Neural cell (in vitro differentiated cells): ENCODE results near the gene NECAB3. TPM values are rescaled to one million over a fixed set of nuclear protein-coding genes. Genes with fewer than 3 reads are reported as not detected.

Experiments used
- H2AFZ ChIP-seq: fragments of 200-600, 300-800 bp; sonication (generic), shearing (Covaris generic); 2 replicates; pipeline ENCODE4 v1.6.0; 2014; ENCODE audit warnings: low read depth, mild to moderate bottlenecking, antibody characterized with exemption, low read length, moderate library complexity
- H3F3A ChIP-seq: fragments of 200-600 bp; shearing (Covaris generic); 2 replicates; pipeline ENCODE4 v1.6.1; 2016; ENCODE audit warnings: mild to moderate bottlenecking, moderate library complexity, mixed read lengths, antibody characterized with exemption, low read length; ENCODE audit not compliant: insufficient read depth, poor library complexity, severe bottlenecking
- H3K27ac ChIP-seq: fragments of 200-600, 300-800 bp; sonication (generic), shearing (Covaris generic); 2 replicates; pipeline ENCODE4 v1.5.1; 2014; ENCODE audit warnings: mild to moderate bottlenecking, low read length, moderate library complexity
- H3K27me3 ChIP-seq: fragments of 300-800, 200-600 bp; sonication (generic), shearing (Covaris generic); 2 replicates; pipeline ENCODE4 v1.6.0; 2014; ENCODE audit warnings: mild to moderate bottlenecking, low read depth, low read length, moderate library complexity; ENCODE audit not compliant: insufficient read depth
- H3K36me3 ChIP-seq: fragments of 300-800, 200-600 bp; sonication (generic), shearing (Covaris generic); 2 replicates; pipeline ENCODE4 v1.5.1; 2014; ENCODE audit warnings: mild to moderate bottlenecking, antibody characterized with exemption, low read length, moderate library complexity; ENCODE audit not compliant: insufficient read depth
- H3K4me2 ChIP-seq: fragments of 300-800, 200-600 bp; sonication (generic), shearing (Covaris generic); 2 replicates; pipeline ENCODE4 v1.6.0; 2014; ENCODE audit warnings: mild to moderate bottlenecking, low read length
- H3K4me3 ChIP-seq: fragments of 300-800, 200-600 bp; sonication (generic), shearing (Covaris generic); 2 replicates; pipeline ENCODE4 v1.5.1; 2014; ENCODE audit warnings: mild to moderate bottlenecking, low read length, moderate library complexity
- H3K79me2 ChIP-seq: fragments of 200-600 bp; shearing (Covaris generic); replicated peaks from 2 replicates; pipeline ENCODE4 v1.6.0; 2014; ENCODE audit warnings: mild to moderate bottlenecking, low read length, moderate library complexity; ENCODE audit not compliant: insufficient read depth
- H3K9ac ChIP-seq: fragments of 300-800, 200-600 bp; sonication (generic), shearing (Covaris generic); 2 replicates; pipeline ENCODE4 v1.6.1; 2016; ENCODE audit warnings: mild to moderate bottlenecking, low read length, mixed read lengths
- H3K9me2 ChIP-seq: fragments of 200-600 bp; shearing (Covaris generic); 2 replicates; pipeline ENCODE4 v1.6.1; 2016; ENCODE audit warnings: mild to moderate bottlenecking, low read length, mixed read lengths; ENCODE audit not compliant: insufficient read depth
- H3K9me3 ChIP-seq: fragments of 200-600, 300-800 bp; sonication (generic), shearing (Covaris generic); 2 replicates; pipeline ENCODE4 v1.6.1; 2016; ENCODE audit warnings: mild to moderate bottlenecking, mixed run types, low read length, moderate library complexity, mixed read lengths
- H4K20me1 ChIP-seq: fragments of 200-600 bp; shearing (Covaris generic); 2 replicates; pipeline ENCODE4 v1.6.1; 2016; ENCODE audit warnings: mild to moderate bottlenecking, mixed run types; ENCODE audit not compliant: insufficient read depth
- CTCF ChIP-seq: fragments of 450-650 bp; IDR thresholded peaks from 2 replicates; pipeline ENCODE4 v1.5.1; 2014; ENCODE audit warnings: antibody characterized with exemption, mild to moderate bottlenecking, moderate library complexity; ENCODE audit not compliant: poor library complexity, severe bottlenecking
- EP300 ChIP-seq: fragments of 450-650 bp; conservative IDR thresholded peaks from 2 replicates; pipeline ENCODE4 v1.6.1; 2014; ENCODE audit warnings: antibody characterized with exemption, mild to moderate bottlenecking, moderate library complexity; ENCODE audit not compliant: poor library complexity, severe bottlenecking
- EZH2 ChIP-seq: fragments of 200-600, 300-800 bp; shearing (Covaris generic), sonication (generic); IDR thresholded peaks from 2 replicates; pipeline ENCODE4 v1.6.1; 2014; ENCODE audit warnings: antibody characterized with exemption, low read length, borderline replicate concordance, mild to moderate bottlenecking; ENCODE audit not compliant: insufficient read depth, poor library complexity, severe bottlenecking
- MXI1 ChIP-seq: fragments of 450-650 bp; conservative IDR thresholded peaks from 2 replicates; pipeline ENCODE4 v1.6.1; 2014; ENCODE audit warnings: antibody characterized with exemption, mild to moderate bottlenecking; ENCODE audit not compliant: poor library complexity, severe bottlenecking
- POLR2AphosphoS5 ChIP-seq: IDR thresholded peaks from 2 replicates; pipeline ENCODE4 v1.6.1; 2012
- RAD21 ChIP-seq: fragments of 450-650 bp; conservative IDR thresholded peaks from 2 replicates; pipeline ENCODE4 v1.6.1; 2014; ENCODE audit warnings: antibody characterized with exemption, mild to moderate bottlenecking, moderate library complexity
- SMC3 ChIP-seq: fragments of 450-650 bp; conservative IDR thresholded peaks from 2 replicates; pipeline ENCODE4 v1.6.1; 2014; ENCODE audit warnings: antibody characterized with exemption, mild to moderate bottlenecking, moderate library complexity; ENCODE audit not compliant: poor library complexity
- TAF1 ChIP-seq: IDR thresholded peaks from 2 replicates; pipeline ENCODE4 v1.6.1; 2012; ENCODE audit warnings: low read depth
- polyA plus RNA-seq: library from polyadenylated mRNA; depleted of rRNA; stranded (reverse); fragments of >200 nt; gene quantifications from 2 replicates; pipeline ENCODE4 v1.2.3, GENCODE V29; 2014
- TF ChIP-seq, protein P1 (sequence below): IDR thresholded peaks from 2 replicates; pipeline ENCODE4 v1.6.1; 2012; ENCODE audit warnings: borderline replicate concordance

NECAB3 gene
- polyA plus RNA-seq, 1 donor from 2014 or later = 21.4 TPM

GRCh38 chr20:33659341-33660034 lies 14.7 kb downstream of the NECAB3 start:
- H3K79me2 ChIP-seq = no peaks in the 10 kb centered on the region
- H3F3A ChIP-seq = no peaks in the 10 kb centered on the region
- TF ChIP-seq RAD21 = no peak
- TF ChIP-seq CTCF = no peak
- TF ChIP-seq MXI1 = no peak
- no peak for TF ChIP-seq TAF1
- TF ChIP-seq, protein P1, sequence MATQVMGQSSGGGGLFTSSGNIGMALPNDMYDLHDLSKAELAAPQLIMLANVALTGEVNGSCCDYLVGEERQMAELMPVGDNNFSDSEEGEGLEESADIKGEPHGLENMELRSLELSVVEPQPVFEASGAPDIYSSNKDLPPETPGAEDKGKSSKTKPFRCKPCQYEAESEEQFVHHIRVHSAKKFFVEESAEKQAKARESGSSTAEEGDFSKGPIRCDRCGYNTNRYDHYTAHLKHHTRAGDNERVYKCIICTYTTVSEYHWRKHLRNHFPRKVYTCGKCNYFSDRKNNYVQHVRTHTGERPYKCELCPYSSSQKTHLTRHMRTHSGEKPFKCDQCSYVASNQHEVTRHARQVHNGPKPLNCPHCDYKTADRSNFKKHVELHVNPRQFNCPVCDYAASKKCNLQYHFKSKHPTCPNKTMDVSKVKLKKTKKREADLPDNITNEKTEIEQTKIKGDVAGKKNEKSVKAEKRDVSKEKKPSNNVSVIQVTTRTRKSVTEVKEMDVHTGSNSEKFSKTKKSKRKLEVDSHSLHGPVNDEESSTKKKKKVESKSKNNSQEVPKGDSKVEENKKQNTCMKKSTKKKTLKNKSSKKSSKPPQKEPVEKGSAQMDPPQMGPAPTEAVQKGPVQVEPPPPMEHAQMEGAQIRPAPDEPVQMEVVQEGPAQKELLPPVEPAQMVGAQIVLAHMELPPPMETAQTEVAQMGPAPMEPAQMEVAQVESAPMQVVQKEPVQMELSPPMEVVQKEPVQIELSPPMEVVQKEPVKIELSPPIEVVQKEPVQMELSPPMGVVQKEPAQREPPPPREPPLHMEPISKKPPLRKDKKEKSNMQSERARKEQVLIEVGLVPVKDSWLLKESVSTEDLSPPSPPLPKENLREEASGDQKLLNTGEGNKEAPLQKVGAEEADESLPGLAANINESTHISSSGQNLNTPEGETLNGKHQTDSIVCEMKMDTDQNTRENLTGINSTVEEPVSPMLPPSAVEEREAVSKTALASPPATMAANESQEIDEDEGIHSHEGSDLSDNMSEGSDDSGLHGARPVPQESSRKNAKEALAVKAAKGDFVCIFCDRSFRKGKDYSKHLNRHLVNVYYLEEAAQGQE = no peak
- no peak for TF ChIP-seq POLR2AphosphoS5
- TF ChIP-seq EP300 = no peak
- no peak for TF ChIP-seq SMC3
- no peak for TF ChIP-seq EZH2
- no peak overlapping the region for H2AFZ ChIP-seq
- H3K4me2 ChIP-seq = no peak overlapping the region
- H3K27ac ChIP-seq = no peak overlapping the region
- no peaks in the 10 kb centered on the region for H3K9me2 ChIP-seq
- H3K36me3 ChIP-seq = no peaks in the 10 kb centered on the region
- H3K9ac ChIP-seq = no peak overlapping the region
- no peaks in the 10 kb centered on the region for H4K20me1 ChIP-seq
- H3K27me3 ChIP-seq = no peaks in the 10 kb centered on the region
- no peaks in the 10 kb centered on the region for H3K9me3 ChIP-seq
- H3K4me3 ChIP-seq = no peak overlapping the region

- Histone ChIP-seq H3K9me3 (no peaks in the 10 kb centered on the region), H3F3A (no peaks in the 10 kb centered on the region), H3K79me2 (no peaks in the 10 kb centered on the region), H2AFZ (no peak overlapping the region), H3K9ac (no peak overlapping the region), H4K20me1 (no peaks in the 10 kb centered on the region), H3K4me3 (no peak overlapping the region), H3K9me2 (no peaks in the 10 kb centered on the region), H3K4me2 (no peak overlapping the region), H3K27me3 (no peaks in the 10 kb centered on the region), H3K36me3 (no peaks in the 10 kb centered on the region), H3K27ac (no peak overlapping the region)
- TF ChIP-seq EZH2 = no peak
- TF ChIP-seq, protein P1 = no peak
- TF ChIP-seq MXI1 = no peak
- TF ChIP-seq CTCF = no peak
- no peak for TF ChIP-seq SMC3
- no peak for TF ChIP-seq POLR2AphosphoS5
- no peak for TF ChIP-seq TAF1
- no peak for TF ChIP-seq EP300
- TF ChIP-seq RAD21 = no peak
Measured at GRCh38 chr20:33658929-33659328, 15.3 kb downstream of the NECAB3 start.
